Caco-2 (cell line): Measurements from ENCODE around the gene KRTAP9-6. TPM values are rescaled to one million over a fixed set of nuclear protein-coding genes. Genes with fewer than 3 reads are reported as not detected.

ENCODE experiments used
- BruUV-seq: library from RNA; stranded (reverse); fragments of 400-500 nt; replicated peaks from 2 replicates; lab custom pipeline; 2021; lab: Mats Ljungman, UMichigan
- CTCF ChIA-PET: fragments of 300-600 bp; sonication (Branson Sonifier 250); formaldehyde crosslinking; loops from one replicate; lab custom pipeline; 2022; ENCODE audit warnings: antibody characterized with exemption; lab: Charles Lee
- POLR2A ChIA-PET: fragments of 300-600 bp; sonication (Branson Sonifier 250); formaldehyde crosslinking; loops from one replicate; lab custom pipeline; 2022; ENCODE audit warnings: antibody characterized with exemption; lab: Charles Lee
- DNase-seq, 2 experiments: peaks; one replicate each; pipeline versions ENCODE4 v3.0.0 to v3.0.0-alpha.2; 2020 to 2022
- H3K27me3 ChIP-seq: replicated peaks from 2 replicates; pipeline ENCODE4 v1.6.0; 2011; ENCODE audit warnings: low read length; ENCODE audit not compliant: control insufficient read depth, insufficient read depth
- H3K36me3 ChIP-seq: 2 replicates; pipeline ENCODE4 v1.5.1; 2011; ENCODE audit warnings: low read length; ENCODE audit not compliant: control insufficient read depth, insufficient read depth
- H3K4me1 ChIP-seq: fragments of 250-450 bp; sonication (Bioruptor Pico); 2 replicates; pipeline ENCODE4 v1.5.1; 2020; ENCODE audit warnings: mild to moderate bottlenecking
- H3K4me3 ChIP-seq: 2 replicates; pipeline ENCODE4 v1.5.1; 2011; ENCODE audit warnings: low read depth, mild to moderate bottlenecking, control low read depth, low read length
- H3K9me3 ChIP-seq: fragments of 250-450 bp; sonication (Bioruptor Pico); 2 replicates; pipeline ENCODE4 v1.5.1; 2020; ENCODE audit warnings: mild to moderate bottlenecking, moderate library complexity
- H3K27ac Mint-ChIP-seq: one replicate; pipeline ENCODE4 v1.8.0; 2022; ENCODE audit warnings: mixed read lengths; ENCODE audit not compliant: unreplicated experiment
- H3K27me3 Mint-ChIP-seq: one replicate; pipeline ENCODE4 v1.8.0; 2022; ENCODE audit warnings: mixed read lengths; ENCODE audit not compliant: insufficient read depth, unreplicated experiment
- H3K36me3 Mint-ChIP-seq: one replicate; pipeline ENCODE4 v1.8.0; 2022; ENCODE audit warnings: mild to moderate bottlenecking, mixed read lengths; ENCODE audit not compliant: insufficient read depth, unreplicated experiment
- H3K4me1 Mint-ChIP-seq: one replicate; pipeline ENCODE4 v1.8.0; 2022; ENCODE audit warnings: low read depth, mixed read lengths; ENCODE audit not compliant: unreplicated experiment
- H3K4me3 Mint-ChIP-seq: one replicate; pipeline ENCODE4 v1.8.0; 2022; ENCODE audit warnings: mild to moderate bottlenecking, moderate library complexity, mixed read lengths; ENCODE audit not compliant: unreplicated experiment
- H3K9me3 Mint-ChIP-seq: one replicate; pipeline ENCODE4 v1.8.0; 2022; ENCODE audit warnings: mixed read lengths; ENCODE audit not compliant: unreplicated experiment
- CTCF ChIP-seq, 2 experiments: fragments of 200-600 bp in 1 of 2; IDR thresholded peaks; 1 replicate in 1 of 2; 2 replicates in 1 of 2; pipeline versions ENCODE4 v1.5.1 to v1.8.0; 2011 to 2022; ENCODE audit warnings: antibody characterized with exemption in 1 of 2, control low read depth in 1 of 2, inconsistent platforms in 1 of 2, low read depth in 1 of 2, low read length in 1 of 2, mild to moderate bottlenecking in 1 of 2, moderate library complexity in 1 of 2; ENCODE audit not compliant: insufficient read depth in 1 of 2, severe bottlenecking in 1 of 2, unreplicated experiment in 1 of 2
- intact Hi-C: fragments of 100-400 bp; cut with micrococcal nuclease; formaldehyde crosslinking; loops from one replicate; pipeline ENCODE4 v1.10.0; 2022; ENCODE audit not compliant: unreplicated experiment
- total RNA-seq: library from RNA; stranded (reverse); gene quantifications from 2 replicates; pipeline ENCODE4 v1.2.3, GENCODE V29; 2022

KRTAP9-6 gene
- total RNA-seq, 1 experiment from 2014 or later, result not detected

- no peaks in the 10 kb centered on the region for H3K27me3 Mint-ChIP-seq
- no peaks in the 10 kb centered on the region for H3K4me1 Mint-ChIP-seq
- H3K27ac Mint-ChIP-seq, result no peak overlapping the region
- no peaks in the 10 kb centered on the region for H3K9me3 Mint-ChIP-seq
- no peak for TF ChIP-seq CTCF (IDR thresholded peaks at IDR 0.05; ENCODE audit: insufficient read depth in 1 of 2, low read depth in 1 of 2, low read length in 1 of 2, severe bottlenecking in 1 of 2, unreplicated experiment in 1 of 2)
- H3K4me1 ChIP-seq, result no peaks in the 10 kb centered on the region
- DNase-seq, result no peak
- H3K4me3 ChIP-seq, result no peak overlapping the region
- CTCF ChIA-PET, result interaction anchor here (1.6 kb wide), 1 partner anchor 15 kb away, joined by 4 read pairs; no protein-coding TSS in a partner anchor
- no peaks in the 10 kb centered on the region for H3K36me3 Mint-ChIP-seq
- no TSS peak for BruUV-seq
- POLR2A ChIA-PET, result no interaction called here
- no peaks in the 10 kb centered on the region; the same call in 1 of the 2 replicates for H3K9me3 ChIP-seq
- no peaks in the 10 kb centered on the region for H3K36me3 ChIP-seq
- no peak overlapping the region for H3K4me3 Mint-ChIP-seq
- intact Hi-C loops, result no loop called here
- H3K27me3 ChIP-seq, result no peaks in the 10 kb centered on the region
Measured at GRCh38 chr17:41307647-41308046, 42.5 kb downstream of the KRTAP9-6 start.

- BruUV-seq, result no TSS peak
- Histone ChIP-seq H3K27me3 (no peaks in the 10 kb centered on the region), H3K36me3 (no peaks in the 10 kb centered on the region), H3K4me1 (no peaks in the 10 kb centered on the region), H3K9me3 (no peaks in the 10 kb centered on the region; the same call in 1 of the 2 replicates), H3K4me3 (no peak overlapping the region)
- ChIA-PET POLR2A (no interaction called here), CTCF (interaction anchor here (1.6 kb wide), 1 partner anchor 14 kb away, joined by 4 read pairs; no protein-coding TSS in a partner anchor)
- Mint-ChIP-seq H3K4me3 (no peak overlapping the region), H3K9me3 (no peaks in the 10 kb centered on the region), H3K27ac (no peak overlapping the region), H3K36me3 (no peaks in the 10 kb centered on the region), H3K4me1 (no peaks in the 10 kb centered on the region), H3K27me3 (no peaks in the 10 kb centered on the region)
- no peak for TF ChIP-seq CTCF (IDR thresholded peaks at IDR 0.05; ENCODE audit: insufficient read depth in 1 of 2, low read depth in 1 of 2, low read length in 1 of 2, severe bottlenecking in 1 of 2, unreplicated experiment in 1 of 2)
- intact Hi-C loops, result no loop called here
- no peak for DNase-seq
Measured at GRCh38 chr17:41308251-41308917, 43.2 kb downstream of the KRTAP9-6 start.

GRCh38 chr17:41308918-41309359 lies 43.8 kb downstream of the KRTAP9-6 start, which contains the start of gene KRTAP16-1:
Gene KRTAP16-1 (minus strand): TSS chr17:41309309. CDS start chr17:41309253, 56 bp downstream.
- no peaks in the 10 kb centered on the region for H3K27me3 Mint-ChIP-seq
- H3K36me3 Mint-ChIP-seq, result no peaks in the 10 kb centered on the region
- ChIA-PET POLR2A (no interaction called here), CTCF (no interaction called here)
- Histone ChIP-seq H3K4me3 (no peak within 1 kb of the TSS), H3K9me3 (no peaks in the 10 kb centered on the region; the same call in 1 of the 2 replicates), H3K36me3 (no peaks in the 10 kb centered on the region), H3K27me3 (no peaks in the 10 kb centered on the region), H3K4me1 (no peaks in the 10 kb centered on the region)
- DNase-seq, result no peak
- no peaks in the 10 kb centered on the region for H3K9me3 Mint-ChIP-seq
- BruUV-seq, result no TSS peak
- intact Hi-C loops, result no loop called here
- H3K4me1 Mint-ChIP-seq, result no peaks in the 10 kb centered on the region
- H3K4me3 Mint-ChIP-seq, result no peak within 1 kb of the TSS
- H3K27ac Mint-ChIP-seq, result no peak within 1 kb of the TSS
- TF ChIP-seq CTCF (IDR thresholded peaks at IDR 0.05; ENCODE audit: insufficient read depth in 1 of 2, low read depth in 1 of 2, low read length in 1 of 2, severe bottlenecking in 1 of 2, unreplicated experiment in 1 of 2), result no peak
